GM12878 (cell line): ENCODE measurements around the gene OR4C45.

Experiments used
- CTCF ChIP-seq, 3 experiments: IDR thresholded peaks in 2 of 3; conservative IDR thresholded peaks in 1 of 3; 2 replicates each; pipeline ENCODE4 v1.5.1; 2011; ENCODE audit warnings: low read depth in 3 of 3, low read length in 3 of 3, mild to moderate bottlenecking in 3 of 3, control low read depth in 2 of 3, moderate library complexity in 2 of 3, inconsistent platforms in 1 of 3, mixed read lengths in 1 of 3; ENCODE audit not compliant: control insufficient read depth in 2 of 3, insufficient read depth in 1 of 3; ENCODE audit errors: extremely low read depth in 1 of 3
- EGR1 ChIP-seq, 2 experiments: IDR thresholded peaks; 1 replicate in 1 of 2; 2 replicates in 1 of 2; pipeline ENCODE4 v1.6.1; 2011 to 2012; ENCODE audit warnings: low read depth in 2 of 2, low read length in 2 of 2, borderline replicate concordance in 1 of 2, mild to moderate bottlenecking in 1 of 2, moderate library complexity in 1 of 2
- IRF5 ChIP-seq: fragments of 450-650 bp; IDR thresholded peaks from 2 replicates; pipeline ENCODE4 v1.6.1; 2017; ENCODE audit warnings: borderline replicate concordance
- NR2F1 ChIP-seq: fragments of 450-650 bp; conservative IDR thresholded peaks from 2 replicates; pipeline ENCODE4 v1.6.1; 2017; ENCODE audit warnings: mild to moderate bottlenecking
- POLR2AphosphoS5 ChIP-seq: IDR thresholded peaks from 2 replicates; pipeline ENCODE4 v1.6.1; 2011; ENCODE audit warnings: mild to moderate bottlenecking, low read length, inconsistent platforms
- RFX5 ChIP-seq: IDR thresholded peaks from 2 replicates; pipeline ENCODE4 v1.6.1; 2011; ENCODE audit warnings: low read depth, low read length, improper control_type of control experiment
- SP1 ChIP-seq: IDR thresholded peaks from one replicate; pipeline ENCODE4 v1.6.1; 2011; ENCODE audit warnings: low read depth, low read length

GRCh38 chr11:50070389-50070788 lies 37.7 kb downstream of the OR4C45 start:
- no peak for TF ChIP-seq IRF5
- no peak for TF ChIP-seq RFX5
- TF ChIP-seq CTCF (IDR thresholded peaks at IDR 0.05 in 2 of 3, conservative IDR thresholded peaks at IDR 0.05 in 1 of 3; ENCODE audit: control insufficient read depth in 2 of 3, extremely low read depth in 1 of 3, insufficient read depth in 1 of 3, low read depth in 3 of 3, low read length in 3 of 3): no peak
- no peak for TF ChIP-seq NR2F1
- TF ChIP-seq SP1: no peak
- no peak for TF ChIP-seq EGR1 (IDR thresholded peaks at IDR 0.05; ENCODE audit: borderline replicate concordance in 1 of 2, low read depth in 2 of 2, low read length in 2 of 2)
- no peak for TF ChIP-seq POLR2AphosphoS5
